Ovary (tissue), 9 donors: ENCODE data around the gene CELF4. TPM values are rescaled to one million over a fixed set of nuclear protein-coding genes. Genes with fewer than 3 reads are reported as not detected.

Experiments used
- DNase-seq, 5 donors: peaks; one replicate each; pipeline ENCODE4 v3.0.0-alpha.2; 2019 to 2020
- H3K27ac ChIP-seq, 2 donors: fragments of 200-600 bp; one replicate each; pipeline versions ENCODE4 v1.5.1 to v1.8.0; 2019 to 2022
- H3K27me3 ChIP-seq: fragments of 200-600 bp; one replicate; pipeline ENCODE4 v1.8.0; 2022
- H3K36me3 ChIP-seq: fragments of 200-600 bp; sonication (generic); one replicate; pipeline ENCODE4 v1.5.1; 2019
- H3K4me1 ChIP-seq: one replicate; pipeline ENCODE4 v1.8.1; 2013; ENCODE audit warnings: mild to moderate bottlenecking, moderate library complexity; ENCODE audit not compliant: insufficient read depth
- H3K4me3 ChIP-seq: fragments of 200-600 bp; sonication (generic); one replicate; pipeline ENCODE4 v1.5.1; 2017
- H3K9me3 ChIP-seq, 2 donors: fragments of 200-600 bp in 1 of 2; sonication (generic) in 1 of 2; one replicate each; pipeline versions ENCODE4 v1.5.1 to v1.8.1; 2013 to 2019; ENCODE audit warnings: mild to moderate bottlenecking in 1 of 2, moderate library complexity in 1 of 2
- CTCF ChIP-seq, 3 donors: fragments of 450-650 bp in 2 of 3; fragments of 200-600 bp in 1 of 3; IDR thresholded peaks; one replicate each; pipeline versions ENCODE4 v1.5.1 to v1.8.0; 2016 to 2022; ENCODE audit warnings: antibody characterized with exemption in 3 of 3, mild to moderate bottlenecking in 1 of 3
- EP300 ChIP-seq: sonication (generic); formaldehyde crosslinking; IDR thresholded peaks from one replicate; pipeline ENCODE4 v1.6.1; 2017; ENCODE audit warnings: antibody characterized with exemption
- POLR2A ChIP-seq: fragments of 450-650 bp; IDR thresholded peaks from one replicate; pipeline ENCODE4 v1.6.1; 2017; ENCODE audit warnings: antibody characterized with exemption, mild to moderate bottlenecking, moderate library complexity
- WGBS, 3 donors: extraction: QIAGEN DNeasy Blood & Tissue Kit in 1 of 3; methylation state at CpG; one replicate each; pipeline versions ENCODE4 v1.1.5 to v1.1.7; 2013 to 2017; 5-methylcytosine and 5-hydroxymethylcytosine counted together
- intact Hi-C, 4 donors: fragments of 100-400 bp; cut with DNase I; formaldehyde crosslinking; loops; one replicate each; pipeline versions ENCODE4 v1.11.0 to v1.15.1; 2022 to 2023
- polyA plus RNA-seq, 2 donors: library from polyadenylated mRNA; stranded (reverse); fragments of 200-250 nt in 1 of 2; fragments of 350-450 nt in 1 of 2; fragmentation: Illumina TruSeq in 1 of 2; extraction: RNeasy Lipid Tissue Mini Kit (QIAGEN cat#74804) in 1 of 2; gene quantifications; one replicate each; pipeline ENCODE4 v1.2.3, GENCODE V29; 2013 to 2014
- total RNA-seq, 7 donors: library from RNA; depleted of rRNA in 2 of 7; stranded (reverse); fragments of >200 nt in 2 of 7; fragmentation: NEBNext Ultra II Directional in 3 of 7; extraction: Animal tissue kit (Norgen Biotek cat#: 25700) in 3 of 7; gene quantifications; one replicate each; pipeline versions ENCODE4 v1.1.0 to v1.2.4, GENCODE V29; 2016 to 2023
- donor health status: DM: no; HTN: no; CAD: no; lungs with moderate emphysema.
- donor health status: DM: no; HTN: no; CAD: no.
- donor health status: Bipolar disorder and iron deficiency.
- donor health status: DM: yes; HTN: yes; CAD: no.
- donor health status: DM: no; HTN: no; CAD: no.
- donor health status: DM: yes; HTN: yes; CAD: no.

Gene CELF4
- total and polyA plus RNA-seq, 9 donors: 0.15 to 1.6 (median 1.1) TPM; not detected in 1

DNA sequence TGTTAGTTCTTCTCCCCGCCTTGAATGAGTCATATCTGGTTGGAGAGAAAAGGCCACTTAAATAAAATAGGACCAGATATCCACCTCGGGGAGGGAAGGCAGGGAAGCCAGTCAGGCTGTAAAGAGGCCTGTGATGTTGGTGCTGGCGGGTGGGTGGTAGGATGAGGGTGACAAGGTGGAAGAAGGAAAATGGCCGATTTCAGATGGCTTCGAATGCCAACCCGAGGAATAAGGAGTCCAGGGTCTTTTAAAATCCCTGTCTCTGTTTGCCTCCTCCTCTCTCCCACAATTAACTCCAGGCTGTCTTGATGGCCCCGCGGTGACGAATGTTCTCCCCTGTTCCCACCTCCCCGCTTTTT, 41.5 kb downstream of the CELF4 start:
- Histone ChIP-seq H3K9me3 (no peaks in the 10 kb centered on the region), H3K4me1 (no peaks in the 10 kb centered on the region), H3K27me3 (no peaks in the 10 kb centered on the region), H3K4me3 (no peak overlapping the region), H3K36me3 (no peaks in the 10 kb centered on the region), H3K27ac (no peak overlapping the region)
- DNase-seq: no peak
- intact Hi-C loops: no loop called here
- TF ChIP-seq CTCF (IDR thresholded peaks at IDR 0.05) (no peak), EP300 (no peak)
- 53 to 58% (median 57%) methylated on average over 10 of the region's 10 CpGs for WGBS, 3 donors

GRCh38 chr18:37521510-37522465, 43.8 kb downstream of the CELF4 start:
- WGBS, 3 donors: 80 to 86% (median 85%) methylated on average over 19 of the region's 19 CpGs
- intact Hi-C loops: no loop called here
- Histone ChIP-seq H3K27ac (no peak overlapping the region), H3K4me3 (no peak overlapping the region), H3K9me3 (no peaks in the 10 kb centered on the region), H3K27me3 (no peaks in the 10 kb centered on the region), H3K36me3 (no peaks in the 10 kb centered on the region), H3K4me1 (no peaks in the 10 kb centered on the region)
- TF ChIP-seq EP300 (no peak), CTCF (IDR thresholded peaks at IDR 0.05) (no peak), POLR2A (no peak)
- DNase-seq: no peak

DNA sequence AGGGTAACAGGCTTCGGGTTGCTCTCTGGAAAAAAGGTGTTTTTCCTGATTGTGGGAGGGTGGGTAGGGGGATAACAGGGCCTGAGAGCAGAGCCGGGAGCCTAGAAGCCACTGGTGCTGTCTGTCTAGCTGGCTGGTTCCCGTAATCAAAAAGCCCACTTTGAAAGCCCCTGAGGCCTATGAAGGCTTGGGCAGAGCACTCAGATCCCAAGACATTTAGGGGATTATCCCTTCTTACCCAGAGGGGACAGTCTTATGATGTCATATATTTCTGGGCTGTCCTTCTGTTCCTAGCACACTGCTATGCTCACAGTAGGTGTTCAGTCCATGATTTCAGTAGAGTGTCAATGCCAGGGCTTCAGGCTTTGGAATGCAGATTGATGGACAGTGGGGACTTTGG, 45.1 kb downstream of the CELF4 start:
- intact Hi-C loops: no loop called here
- no peak for DNase-seq
- no peaks in the 10 kb centered on the region for H3K36me3 ChIP-seq
- no peaks in the 10 kb centered on the region for H3K27me3 ChIP-seq
- H3K4me1 ChIP-seq: no peaks in the 10 kb centered on the region
- 84 to 93% (median 87%) methylated on average over 3 of the region's 3 CpGs for WGBS, 3 donors
- no peak overlapping the region for H3K4me3 ChIP-seq
- no peak for TF ChIP-seq POLR2A
- no peak for TF ChIP-seq EP300
- TF ChIP-seq CTCF (IDR thresholded peaks at IDR 0.05): no peak
- H3K9me3 ChIP-seq: no peaks in the 10 kb centered on the region
- no peak overlapping the region for H3K27ac ChIP-seq

GRCh38 chr18:37519510-37520135, 46.0 kb downstream of the CELF4 start:
- intact Hi-C loops: no loop called here
- Histone ChIP-seq H3K4me1 (no peaks in the 10 kb centered on the region), H3K27ac (no peak overlapping the region), H3K36me3 (no peaks in the 10 kb centered on the region), H3K27me3 (no peaks in the 10 kb centered on the region), H3K4me3 (no peak overlapping the region), H3K9me3 (no peaks in the 10 kb centered on the region)
- DNase-seq: no peak
- TF ChIP-seq CTCF (IDR thresholded peaks at IDR 0.05): no peak
- TF ChIP-seq POLR2A: no peak
- TF ChIP-seq EP300: no peak
- WGBS, 3 donors: 65 to 71% (median 66%) methylated on average over 9 of the region's 9 CpGs
